ENCODE results near the gene YPEL2. TPM values are rescaled to one million over a fixed set of nuclear protein-coding genes. Genes with fewer than 3 reads are reported as not detected.

The YPEL2 gene
- total RNA-seq, 1 donor from 2014 or later = 52.1 TPM

GRCh38 chr17:59365383-59365981 lies 34.0 kb downstream of the YPEL2 start:
- H3K27me3 Mint-ChIP-seq (ENCODE audit: low read depth) = no peaks in the 10 kb centered on the region
- peaks cover 87% of the 10 kb centered on the region for H3K4me1 Mint-ChIP-seq (ENCODE audit: low read depth)
- H3K27ac Mint-ChIP-seq (ENCODE audit: unreplicated experiment) = peak overlapping the region; percentile 97
- DNase-seq (ENCODE audit: low spot score) = no peak
- H3K36me3 Mint-ChIP-seq (ENCODE audit: low read depth) = peaks cover 6% of the 10 kb centered on the region
- no peak overlapping the region for H3K4me3 Mint-ChIP-seq (ENCODE audit: unreplicated experiment)
- no peaks in the 10 kb centered on the region for H3K9me3 Mint-ChIP-seq (ENCODE audit: low read depth)
- TF ChIP-seq CTCF (IDR thresholded peaks at IDR 0.05) = no peak

GRCh38 chr17:59366040-59366757 lies 34.7 kb downstream of the YPEL2 start:
- H3K4me3 Mint-ChIP-seq (ENCODE audit: unreplicated experiment) = peak overlapping the region; percentile 38
- no peaks in the 10 kb centered on the region for H3K9me3 Mint-ChIP-seq (ENCODE audit: low read depth)
- H3K36me3 Mint-ChIP-seq (ENCODE audit: low read depth) = peaks cover 4% of the 10 kb centered on the region
- peak overlapping the region; percentile 97 for H3K27ac Mint-ChIP-seq (ENCODE audit: unreplicated experiment)
- no peak for DNase-seq (ENCODE audit: low spot score)
- H3K4me1 Mint-ChIP-seq (ENCODE audit: low read depth) = peaks cover 91% of the 10 kb centered on the region
- H3K27me3 Mint-ChIP-seq (ENCODE audit: low read depth) = no peaks in the 10 kb centered on the region
- peak; percentile 64 for TF ChIP-seq CTCF (IDR thresholded peaks at IDR 0.05)

- Mint-ChIP-seq H3K27me3 (ENCODE audit: low read depth) (no peaks in the 10 kb centered on the region), H3K9me3 (ENCODE audit: low read depth) (no peaks in the 10 kb centered on the region), H3K27ac (ENCODE audit: unreplicated experiment) (peak overlapping the region; percentile 97), H3K4me3 (ENCODE audit: unreplicated experiment) (peak overlapping the region; percentile 38), H3K4me1 (ENCODE audit: low read depth) (peaks cover 91% of the 10 kb centered on the region), H3K36me3 (ENCODE audit: low read depth) (peaks cover 3% of the 10 kb centered on the region)
- no peak for DNase-seq (ENCODE audit: low spot score)
- no peak for TF ChIP-seq CTCF (IDR thresholded peaks at IDR 0.05)
Measured at GRCh38 chr17:59366773-59367656, 35.6 kb downstream of the YPEL2 start.

- Mint-ChIP-seq H3K36me3 (ENCODE audit: low read depth) (peaks cover 3% of the 10 kb centered on the region), H3K27ac (ENCODE audit: unreplicated experiment) (peak overlapping the region; percentile 97), H3K27me3 (ENCODE audit: low read depth) (no peaks in the 10 kb centered on the region), H3K4me3 (ENCODE audit: unreplicated experiment) (no peak overlapping the region), H3K4me1 (ENCODE audit: low read depth) (peaks cover 91% of the 10 kb centered on the region), H3K9me3 (ENCODE audit: low read depth) (no peaks in the 10 kb centered on the region)
- no peak for DNase-seq (ENCODE audit: low spot score)
- no peak for TF ChIP-seq CTCF (IDR thresholded peaks at IDR 0.05)
Measured at GRCh38 chr17:59367657-59368045, 36.2 kb downstream of the YPEL2 start.

- H3K4me3 Mint-ChIP-seq (ENCODE audit: unreplicated experiment) = no peak overlapping the region
- H3K4me1 Mint-ChIP-seq (ENCODE audit: low read depth) = peaks cover 94% of the 10 kb centered on the region
- TF ChIP-seq CTCF (IDR thresholded peaks at IDR 0.05) = no peak
- H3K36me3 Mint-ChIP-seq (ENCODE audit: low read depth) = peaks cover 3% of the 10 kb centered on the region
- no peak for DNase-seq (ENCODE audit: low spot score)
- no peaks in the 10 kb centered on the region for H3K27me3 Mint-ChIP-seq (ENCODE audit: low read depth)
- no peaks in the 10 kb centered on the region for H3K9me3 Mint-ChIP-seq (ENCODE audit: low read depth)
- H3K27ac Mint-ChIP-seq (ENCODE audit: unreplicated experiment) = peak overlapping the region; percentile 97
Measured at GRCh38 chr17:59368218-59368857, 36.9 kb downstream of the YPEL2 start.
